IPS-15b (cell line): ENCODE results near the gene CCL4.

Experiments
- H3K27me3 ChIP-seq: one replicate; pipeline ENCODE4 v1.6.1; 2013; ENCODE audit warnings: low read length; ENCODE audit not compliant: control insufficient read depth, insufficient read depth
- H3K36me3 ChIP-seq: one replicate; pipeline ENCODE4 v1.6.1; 2013; ENCODE audit warnings: low read length; ENCODE audit not compliant: control insufficient read depth, insufficient read depth
- H3K4me1 ChIP-seq: one replicate; pipeline ENCODE4 v1.6.1; 2013; ENCODE audit warnings: mild to moderate bottlenecking, low read length; ENCODE audit not compliant: control insufficient read depth, insufficient read depth
- H3K4me3 ChIP-seq: one replicate; pipeline ENCODE4 v1.5.1; 2013; ENCODE audit warnings: low read depth, low read length
- H3K9ac ChIP-seq: one replicate; pipeline ENCODE4 v1.6.1; 2013; ENCODE audit warnings: low read depth, mild to moderate bottlenecking, low read length
- H3K9me3 ChIP-seq: one replicate; pipeline ENCODE4 v1.6.1; 2013; ENCODE audit warnings: mild to moderate bottlenecking, low read length; ENCODE audit not compliant: control insufficient read depth, insufficient read depth

CCL4 gene

GRCh38 chr17:36153895-36154610 is 50.4 kb downstream of the CCL4 start:
- H3K4me3 ChIP-seq = no peak overlapping the region
- H3K9ac ChIP-seq = no peak overlapping the region
- H3K27me3 ChIP-seq = no peaks in the 10 kb centered on the region
- H3K4me1 ChIP-seq = peaks cover 2% of the 10 kb centered on the region
- H3K36me3 ChIP-seq = no peaks in the 10 kb centered on the region
- no peaks in the 10 kb centered on the region for H3K9me3 ChIP-seq
